DMS53 treated with DMSO at 0.1 percent for 48 hours (cell line): ENCODE measurements around the gene GABRB1.
"Not testable (repeated sequence)": the region's sequence is repeated elsewhere in the genome, so short reads cannot be mapped to it uniquely, and the experiment has no call there.

Source experiments
- DNase-seq: peaks from one replicate; lab custom pipeline; 2025; ENCODE audit not compliant: unreplicated experiment; lab: John Stamatoyannopoulos, UW

GABRB1 gene

DNA sequence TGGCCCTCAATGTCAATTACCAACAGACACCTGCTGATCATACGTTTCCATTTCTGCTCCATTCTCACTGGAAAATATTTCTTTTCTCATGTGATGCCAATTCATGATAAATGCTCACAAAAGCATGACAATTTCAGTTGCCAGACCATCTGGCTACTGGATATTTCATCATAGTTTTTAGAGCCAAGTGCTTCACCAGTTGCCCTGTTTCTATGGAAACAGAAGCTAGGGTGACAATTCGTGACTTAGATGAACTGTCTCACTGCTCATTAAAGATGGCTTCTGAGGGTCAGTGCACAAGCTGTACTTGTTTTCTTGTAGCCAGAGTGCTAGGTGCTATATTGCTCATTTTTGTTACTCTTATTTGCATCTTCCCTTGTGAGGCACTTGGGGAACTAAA lies 247.3 kb downstream of the GABRB1 start:
- no peak for DNase-seq

DNA sequence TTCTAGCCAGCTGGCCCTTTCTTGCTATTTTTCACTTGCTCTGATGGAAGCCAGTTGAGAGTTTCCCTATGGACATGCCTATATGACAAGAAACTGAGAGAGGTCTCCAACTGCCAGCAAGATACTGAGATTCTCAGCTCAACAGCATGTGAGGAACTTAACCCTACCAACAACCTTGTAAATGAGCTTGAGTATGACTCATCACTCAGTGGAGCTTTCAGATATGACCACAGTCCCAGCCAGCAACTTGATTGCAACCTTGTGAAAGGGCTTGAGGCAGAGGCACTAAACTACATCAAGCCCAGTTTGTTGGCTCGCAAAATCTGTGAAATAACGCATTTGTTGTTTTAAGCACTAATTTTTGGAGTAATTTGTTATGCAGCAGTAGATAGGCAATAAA lies 256.4 kb downstream of the GABRB1 start:
- DNase-seq = no peak

DNA sequence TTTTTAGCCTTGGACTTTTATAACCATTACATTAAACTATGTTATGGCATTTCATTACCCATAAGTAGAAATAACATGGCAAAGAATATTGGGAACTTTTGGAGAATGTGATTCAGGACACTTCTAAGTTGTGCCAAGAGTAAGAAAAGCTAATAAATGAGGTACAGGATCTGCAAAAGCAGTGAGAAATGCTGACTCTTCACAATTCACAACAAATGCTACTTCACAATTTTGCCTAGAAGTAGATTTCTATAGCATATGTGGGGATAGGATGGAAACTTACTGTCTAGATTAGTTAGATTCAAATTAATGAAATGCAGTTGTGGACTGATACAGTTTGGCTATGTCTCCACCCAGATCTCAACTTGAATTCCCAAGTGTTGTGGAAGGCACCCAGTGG lies 258.4 kb downstream of the GABRB1 start:
- DNase-seq = no peak

DNA sequence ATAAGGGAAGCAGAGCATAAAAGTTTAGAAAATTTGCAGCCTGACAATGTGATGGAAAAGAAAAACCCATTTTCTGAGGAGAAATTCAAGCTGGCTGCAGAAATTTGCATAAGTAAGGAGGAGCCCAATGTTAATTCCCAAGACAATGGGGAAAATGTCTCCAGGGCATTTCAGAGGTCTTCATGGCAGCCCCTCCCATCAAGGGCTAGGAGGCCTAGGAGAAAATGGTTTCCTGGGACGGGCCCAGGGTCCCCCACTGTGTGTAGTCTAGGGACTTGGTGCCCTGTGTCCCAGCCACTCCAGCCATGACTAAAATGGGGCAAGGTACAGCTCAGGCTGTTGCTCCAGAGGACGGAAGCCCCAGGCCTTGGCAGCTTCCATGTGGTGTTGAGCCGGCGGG lies 259.5 kb downstream of the GABRB1 start:
- DNase-seq = not testable (repeated sequence)

DNA sequence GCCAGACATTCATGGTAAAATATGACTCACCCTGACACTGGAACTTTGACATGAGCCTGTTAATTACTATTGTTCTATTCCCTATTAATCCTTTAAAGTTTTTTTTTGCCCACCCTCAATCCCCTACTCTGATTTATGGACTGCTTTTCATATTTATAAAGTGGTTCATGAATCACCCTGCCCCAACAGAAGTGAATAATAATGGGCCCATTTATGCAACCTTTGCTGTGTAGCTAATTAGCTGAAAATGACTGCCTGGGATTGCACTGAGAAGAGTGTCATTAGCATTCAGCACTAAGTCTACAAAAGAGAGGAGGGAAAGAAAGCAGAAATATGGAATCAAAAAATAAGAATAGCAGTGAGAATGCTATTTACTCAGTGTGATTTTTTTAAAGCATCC lies 277.8 kb downstream of the GABRB1 start:
- DNase-seq = no peak

DNA sequence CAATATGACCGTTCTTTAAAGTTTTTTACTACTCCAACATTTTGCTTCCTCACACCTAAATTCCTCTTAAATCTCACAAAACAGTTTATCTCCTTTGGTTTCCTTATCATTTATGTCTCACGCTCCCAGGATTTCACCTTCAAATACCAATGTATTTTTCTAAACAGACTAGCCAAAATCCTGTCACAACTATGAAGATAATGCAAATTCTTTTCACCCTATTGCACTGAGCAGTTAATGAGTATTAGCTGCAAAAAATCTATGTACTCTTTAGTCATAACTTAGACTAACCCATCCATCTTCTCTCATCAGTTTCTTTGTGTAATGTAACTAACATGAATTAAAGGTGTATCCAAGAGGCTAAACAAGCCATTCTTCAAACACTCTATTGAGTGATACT lies 280.8 kb downstream of the GABRB1 start:
- no peak for DNase-seq

DNA sequence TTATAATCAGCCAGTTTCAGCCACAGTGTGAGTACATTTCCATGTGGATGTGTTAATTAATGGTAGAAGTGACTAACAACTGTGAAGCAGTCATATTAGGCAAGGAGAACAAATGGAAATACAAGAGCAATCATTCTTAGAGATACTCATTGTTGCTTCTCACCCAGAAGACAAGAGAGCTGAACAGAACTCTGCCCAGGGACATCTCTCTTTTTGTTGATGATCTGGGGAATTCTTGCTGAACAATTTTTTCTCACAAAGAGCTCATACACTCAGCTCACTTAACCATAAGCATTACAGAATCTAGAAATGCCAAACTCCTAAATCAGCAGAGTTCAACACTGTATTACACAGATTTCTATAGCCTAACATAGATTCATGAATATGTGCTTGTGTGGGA lies 282.0 kb downstream of the GABRB1 start:
- no peak for DNase-seq

DNA sequence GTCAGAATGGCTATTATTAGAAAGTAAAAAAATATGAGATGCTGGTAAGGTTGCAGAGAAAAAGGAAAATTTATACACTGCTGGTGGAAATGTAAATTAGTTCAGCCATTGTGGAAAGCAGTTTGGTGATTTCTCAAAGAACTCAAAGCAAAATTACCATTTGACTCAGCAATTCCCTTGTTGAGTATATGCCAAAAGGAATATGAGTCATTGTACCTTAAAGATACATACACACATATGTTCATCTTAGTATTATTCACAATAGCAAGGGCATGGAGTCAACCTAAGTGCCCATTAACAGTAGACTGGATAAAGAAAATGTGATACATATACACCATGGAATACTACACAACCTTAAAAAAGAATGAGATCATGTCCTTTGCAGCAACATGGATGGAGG lies 284.0 kb downstream of the GABRB1 start:
- no peak for DNase-seq

DNA sequence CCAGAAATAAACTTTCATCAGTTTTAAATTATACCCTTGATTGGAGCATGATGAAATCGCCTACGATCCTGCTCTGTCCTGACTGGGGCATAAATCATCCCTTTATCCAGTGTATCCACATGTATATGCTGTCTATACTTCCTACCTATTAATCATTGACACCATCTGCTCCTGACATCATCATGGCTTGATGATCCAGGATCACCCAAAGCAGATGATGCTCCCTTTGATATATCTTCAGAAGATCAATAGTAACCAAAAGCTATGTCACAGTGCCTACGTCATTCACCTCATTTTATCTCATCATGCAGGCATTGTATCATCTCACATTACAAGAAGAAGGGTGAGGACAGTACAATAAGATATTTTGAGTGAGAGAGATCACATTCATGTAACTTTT lies 294.7 kb downstream of the GABRB1 start:
- DNase-seq = no peak

DNA sequence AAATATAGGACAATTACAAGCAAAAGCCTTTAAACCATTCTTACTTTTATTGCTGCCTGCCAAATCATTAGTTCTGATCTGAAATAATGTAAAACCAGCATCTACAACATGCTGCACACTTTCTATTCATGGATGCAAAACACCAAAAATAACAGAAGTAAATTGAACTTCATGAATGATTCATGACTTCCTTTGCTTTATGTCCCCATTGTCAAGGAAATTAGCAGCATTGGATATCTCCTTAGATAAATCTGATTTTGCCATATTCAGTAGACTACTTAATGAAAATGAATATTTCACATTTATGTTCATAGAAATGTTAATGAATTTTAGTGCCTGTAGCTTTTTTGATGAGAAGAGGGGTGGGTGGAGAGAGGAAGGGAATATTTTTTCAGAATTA lies 299.5 kb downstream of the GABRB1 start:
- no peak for DNase-seq

DNA sequence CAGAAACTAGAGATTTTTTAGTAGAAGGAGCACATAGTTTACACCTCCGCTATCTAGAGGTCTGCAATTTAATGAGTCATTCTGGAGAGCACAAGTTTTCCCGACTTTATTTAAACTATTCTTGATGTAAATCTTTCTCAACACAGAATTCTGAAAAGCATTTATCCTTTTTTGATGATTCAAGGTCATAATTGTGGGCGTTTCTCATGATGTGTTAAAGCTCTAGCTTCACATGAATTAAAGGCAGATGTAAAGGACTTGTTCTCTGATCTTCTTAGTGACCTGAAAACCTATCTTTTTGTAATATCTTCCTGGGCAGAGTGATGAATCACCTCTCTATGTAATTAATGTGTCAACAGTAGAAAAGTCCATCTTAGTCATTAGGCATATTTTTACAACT lies 303.3 kb downstream of the GABRB1 start:
- DNase-seq = no peak

DNA sequence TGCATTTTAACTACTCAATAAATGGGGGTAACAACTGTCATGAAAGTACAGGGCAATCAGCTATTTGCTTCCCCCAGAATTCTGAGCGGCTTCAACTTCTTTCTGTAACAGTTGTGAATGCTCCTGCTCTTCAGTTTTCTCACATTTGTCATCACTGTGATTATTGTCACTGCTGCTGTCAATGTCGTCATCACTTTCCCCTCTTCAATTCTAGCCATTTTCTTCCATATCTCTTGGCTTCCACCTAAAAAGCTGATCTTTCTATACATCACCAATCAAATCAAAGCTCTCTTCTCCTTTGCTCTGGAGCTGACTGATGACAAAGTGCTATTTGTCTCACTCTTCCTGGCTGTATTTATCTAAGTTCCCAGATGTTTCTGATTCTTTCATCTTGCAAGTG lies 306.5 kb downstream of the GABRB1 start:
- no peak for DNase-seq

DNA sequence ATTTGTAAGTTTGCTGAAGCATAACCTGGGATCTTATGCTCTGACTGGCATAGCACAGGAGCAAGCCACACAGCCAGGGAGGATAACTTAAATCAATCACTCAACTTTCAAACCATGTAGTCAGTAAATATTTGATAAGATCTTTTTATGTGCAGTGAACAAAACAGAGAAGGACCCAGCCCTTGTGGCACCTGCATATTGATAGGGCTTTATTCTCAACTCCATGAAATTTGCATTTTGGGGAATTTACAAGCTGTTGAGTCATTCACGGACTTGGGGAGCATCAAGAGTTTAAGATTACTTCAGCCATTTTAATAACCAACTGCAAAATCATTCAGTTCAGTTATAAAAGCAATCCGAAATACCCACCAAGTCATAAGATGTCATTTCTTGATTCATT lies 309.5 kb downstream of the GABRB1 start:
- DNase-seq = no peak

DNA sequence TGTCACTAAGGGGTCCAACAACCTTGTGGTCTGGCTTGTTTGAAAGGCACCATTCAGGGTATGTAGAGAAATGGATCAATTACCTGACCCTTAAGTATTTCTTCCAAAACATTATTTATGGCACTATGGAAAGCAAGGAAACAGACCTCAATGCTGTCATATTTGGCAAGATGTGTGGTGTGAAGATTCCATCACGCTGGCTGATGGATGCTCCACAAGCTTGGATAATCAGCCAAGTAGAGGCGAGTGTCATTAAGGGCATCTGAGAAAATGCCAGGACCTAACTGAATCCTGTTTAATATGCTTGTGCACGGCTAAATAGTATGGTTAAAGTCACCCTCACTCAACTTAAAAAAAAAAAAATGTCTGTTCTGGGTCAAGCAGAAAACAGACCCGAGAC lies 311.4 kb downstream of the GABRB1 start:
- no peak for DNase-seq

DNA sequence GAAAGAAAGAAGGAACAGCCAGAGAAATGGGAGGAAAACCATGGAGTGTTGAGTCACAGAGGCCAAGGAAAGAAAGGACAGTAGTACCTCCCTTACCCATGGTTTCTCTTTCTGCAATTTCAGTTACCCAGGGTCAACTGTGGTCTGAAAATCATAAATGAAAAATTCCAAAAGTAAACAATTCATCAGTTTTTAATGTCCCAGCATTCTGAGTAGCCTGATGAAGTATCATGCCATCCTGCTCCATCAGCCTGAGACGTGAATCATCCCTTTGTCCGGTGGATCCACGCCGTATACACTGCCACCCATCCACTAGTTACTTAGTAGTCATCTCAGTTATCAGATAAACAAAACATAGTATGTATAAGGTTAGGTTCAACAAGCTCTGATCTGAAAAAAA lies 318.0 kb downstream of the GABRB1 start:
- DNase-seq = no peak

DNA sequence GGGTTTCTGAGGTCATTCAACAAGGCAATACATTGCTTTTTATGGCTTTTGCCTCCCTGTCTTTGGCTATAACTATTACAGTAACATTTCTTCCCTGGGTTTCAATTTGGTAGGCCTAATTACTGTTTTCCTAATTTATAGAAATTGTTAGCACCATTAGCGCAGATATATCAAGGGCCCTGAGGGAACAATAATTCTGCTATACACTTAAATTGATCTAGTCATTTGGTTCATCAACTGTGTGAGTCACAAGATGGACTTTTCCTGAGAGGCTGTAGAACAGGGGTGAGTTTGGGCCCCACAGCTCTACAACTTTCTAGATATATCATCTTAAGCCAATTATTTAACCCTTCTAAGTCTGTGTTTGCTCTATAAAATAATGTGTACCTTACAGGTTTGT lies 324.2 kb downstream of the GABRB1 start:
- no peak for DNase-seq

DNA sequence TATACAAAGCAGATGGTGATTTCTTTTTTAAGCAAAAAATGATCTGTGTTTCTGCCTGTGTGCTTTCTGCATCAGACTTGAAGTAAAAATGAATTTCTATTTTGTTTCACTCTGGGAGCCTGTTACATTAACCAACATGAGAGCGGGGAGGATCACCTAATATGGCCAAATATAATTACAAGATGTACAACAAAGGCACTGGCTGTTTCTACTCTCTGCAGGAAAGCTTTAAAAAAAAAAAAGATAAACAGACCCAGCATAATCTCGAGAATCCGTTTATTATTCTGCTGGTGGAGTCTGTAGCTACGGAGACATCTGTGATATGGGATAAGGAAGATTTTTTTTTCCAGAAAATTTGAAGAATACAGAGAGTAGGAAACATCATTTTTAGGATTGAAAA lies 328.5 kb downstream of the GABRB1 start:
- no peak for DNase-seq

DNA sequence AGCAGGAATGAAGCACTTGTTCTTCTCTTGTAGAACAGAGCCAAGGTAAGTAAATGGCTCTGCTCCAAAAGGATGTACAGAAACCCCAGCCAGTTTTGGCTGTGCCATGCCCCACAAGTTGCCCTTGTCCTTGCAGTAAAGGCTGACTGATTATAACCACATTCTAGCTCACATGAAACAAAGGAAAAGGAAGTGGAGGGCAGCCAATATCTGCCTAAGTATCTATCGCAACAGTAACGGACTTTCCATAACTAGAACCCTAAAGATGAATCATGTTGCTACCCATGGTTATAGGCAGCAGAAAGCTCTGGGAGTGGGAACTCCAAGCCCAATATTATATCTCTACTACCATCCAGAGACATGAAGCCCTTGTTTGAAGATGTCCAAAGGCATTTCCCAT lies 336.4 kb downstream of the GABRB1 start:
- no peak for DNase-seq

DNA sequence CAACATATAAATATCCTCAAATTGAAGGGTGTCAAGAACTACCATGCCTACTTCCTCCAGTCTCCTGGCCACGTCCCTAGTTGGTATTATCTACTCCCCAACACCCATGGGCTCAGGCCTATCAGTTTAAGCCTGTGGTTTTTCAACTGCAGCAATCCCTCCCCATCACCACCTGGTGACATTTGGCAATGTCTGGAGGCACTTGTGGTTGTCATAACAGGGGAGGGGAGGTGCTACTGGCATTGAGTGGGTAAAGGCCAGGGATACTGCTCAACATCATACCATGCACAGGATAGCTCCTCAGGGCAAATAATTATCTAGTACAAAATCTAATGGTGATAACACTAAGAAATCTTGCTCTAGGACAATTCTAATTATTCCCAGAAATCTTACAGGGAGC lies 336.8 kb downstream of the GABRB1 start:
- DNase-seq = no peak

DNA sequence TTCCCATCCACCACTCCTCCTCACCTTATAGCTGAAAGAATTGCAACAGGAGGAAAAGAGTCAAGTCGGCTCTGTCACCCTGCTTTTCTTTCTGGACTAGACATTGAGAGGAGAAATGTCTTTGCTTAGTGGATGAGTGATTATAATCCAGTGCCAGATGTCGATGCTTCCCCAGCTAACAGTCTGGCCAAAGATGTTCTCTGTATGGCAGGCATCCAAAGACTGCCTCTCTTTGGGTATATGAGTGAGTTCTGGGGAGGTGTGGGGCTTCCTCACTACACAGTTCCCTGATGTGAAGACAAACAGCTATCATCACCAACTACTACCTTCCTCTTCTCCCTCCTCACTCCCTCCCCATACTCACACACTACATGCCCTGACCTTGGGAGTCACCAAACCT lies 341.2 kb downstream of the GABRB1 start:
- no peak for DNase-seq

DNA sequence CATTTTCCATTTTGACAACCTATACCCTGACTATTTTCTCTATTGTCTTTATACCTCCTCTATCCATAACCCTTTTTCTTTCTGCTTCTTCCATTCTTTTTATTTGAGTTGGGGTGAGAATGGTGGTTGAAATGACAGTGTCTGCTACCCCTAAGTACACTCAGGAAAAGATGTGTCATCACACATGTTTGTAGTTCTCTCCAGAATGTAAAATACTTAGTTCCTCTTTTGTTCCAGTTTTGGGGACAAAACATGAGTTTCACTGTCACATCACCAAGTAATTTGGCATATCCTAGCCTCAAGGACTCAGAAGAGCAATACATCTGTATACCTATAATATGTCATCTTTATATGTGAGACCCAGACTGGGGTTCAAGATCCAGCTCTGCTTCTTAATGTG lies 341.8 kb downstream of the GABRB1 start:
- DNase-seq = no peak

DNA sequence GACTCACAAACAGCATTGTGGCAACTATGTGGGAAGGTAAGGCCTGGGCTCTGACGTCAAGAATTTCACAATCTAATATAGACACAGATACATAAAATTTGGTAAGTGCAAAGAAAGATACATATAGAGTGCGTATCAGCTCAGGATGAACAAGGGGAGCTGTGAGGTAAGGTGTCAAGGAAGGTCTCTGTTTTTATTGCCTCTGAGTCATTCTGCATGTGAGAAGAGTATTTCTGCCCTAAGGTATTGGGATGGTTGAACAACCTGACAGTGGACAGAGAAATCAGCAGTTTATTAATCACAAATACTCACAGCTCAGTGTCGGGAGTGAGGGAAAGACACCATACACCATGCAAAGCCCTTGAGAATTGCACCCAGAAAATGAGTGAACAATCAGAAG lies 342.3 kb downstream of the GABRB1 start:
- DNase-seq = no peak

DNA sequence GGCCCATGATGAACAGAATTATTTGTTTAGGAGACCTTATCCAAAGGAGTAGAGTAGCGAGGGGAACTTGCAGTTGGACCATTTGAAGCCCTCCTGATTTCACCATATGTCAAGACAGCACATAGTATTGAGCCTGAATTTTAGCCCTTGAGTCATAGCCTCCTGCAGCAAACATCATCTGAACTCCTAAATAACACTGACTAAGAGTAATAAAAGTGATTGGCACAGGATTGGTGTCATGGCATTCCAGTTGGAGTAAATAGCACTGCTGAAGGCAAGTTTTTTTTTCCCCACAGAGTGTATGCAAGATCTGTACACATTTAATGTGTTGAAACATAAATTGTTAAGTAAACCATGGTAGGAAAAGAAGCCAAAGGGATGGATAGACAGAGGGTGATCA lies 343.1 kb downstream of the GABRB1 start:
- no peak for DNase-seq

DNA sequence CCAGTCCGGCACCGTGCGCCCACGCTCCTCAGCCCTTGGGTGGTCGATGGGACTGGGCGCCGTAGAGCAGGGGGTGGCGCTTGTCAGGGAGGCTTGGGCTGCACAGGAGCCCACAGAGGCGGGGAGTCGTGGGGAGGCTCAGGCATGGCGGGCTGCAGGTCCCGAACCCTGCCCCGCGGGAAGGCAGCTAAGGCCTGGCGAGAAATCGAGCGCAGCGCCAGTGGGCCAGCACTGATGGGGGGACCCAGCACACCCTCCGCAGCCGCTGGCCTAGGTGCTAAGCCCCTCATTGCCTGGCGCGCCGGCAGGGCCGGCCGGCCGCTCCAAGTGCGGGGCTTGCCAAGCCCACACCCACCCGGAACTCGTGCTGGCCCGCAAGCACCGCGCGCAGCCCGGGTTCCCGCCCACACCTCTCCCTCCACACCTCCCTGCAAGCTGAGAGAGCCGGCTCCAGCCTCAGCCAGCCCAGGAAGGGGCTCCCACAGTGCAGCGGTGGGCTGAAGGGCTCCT lies 346.7 kb downstream of the GABRB1 start:
- DNase-seq = not testable (repeated sequence)
